GM21576 (cell line): Measurements from ENCODE around the gene TKT.
A peak's percentile ranks its signal among the peaks of the same experiment; 100 is the strongest.

Experiments
- ATAC-seq: cut with Tn5 transposase; IDR thresholded peaks from one replicate; pipeline ENCODE4 v1.9.1; 2021; ENCODE audit warnings: mild to moderate bottlenecking, moderate library complexity; ENCODE audit not compliant: unreplicated experiment

Gene TKT

GRCh38 chr3:53226142-53226840, 29.5 kb downstream of the TKT start:
- ATAC-seq, result no peak

- ATAC-seq, result no peak
Observed at GRCh38 chr3:53225651-53226050, 30.2 kb downstream of the TKT start.

- ATAC-seq, result no peak
Observed at GRCh38 chr3:53225181-53225580, 30.6 kb downstream of the TKT start.

GRCh38 chr3:53224536-53224935, 31.3 kb downstream of the TKT start:
- no peak for ATAC-seq

- no peak for ATAC-seq
Observed at GRCh38 chr3:53224026-53224425, 31.8 kb downstream of the TKT start.

- ATAC-seq, result no peak
Observed at GRCh38 chr3:53223541-53223966, 32.3 kb downstream of the TKT start.

GRCh38 chr3:53223025-53223424, 32.8 kb downstream of the TKT start:
- no peak for ATAC-seq

GRCh38 chr3:53222183-53222901, 33.5 kb downstream of the TKT start:
- no peak for ATAC-seq

GRCh38 chr3:53221827-53222182, 34.0 kb downstream of the TKT start:
- ATAC-seq, result no peak

- no peak for ATAC-seq
Observed at GRCh38 chr3:53221345-53221744, 34.5 kb downstream of the TKT start.

- ATAC-seq, result peak; percentile 51
Observed at GRCh38 chr3:53219895-53220483, 35.8 kb downstream of the TKT start.

GRCh38 chr3:53218131-53218530, 37.7 kb downstream of the TKT start:
- ATAC-seq, result no peak

GRCh38 chr3:53217175-53217574, 38.6 kb downstream of the TKT start:
- ATAC-seq, result no peak

- ATAC-seq, result no peak
Observed at GRCh38 chr3:53216723-53217122, 39.1 kb downstream of the TKT start.

- no peak for ATAC-seq
Observed at GRCh38 chr3:53215816-53216215, 40.0 kb downstream of the TKT start.

GRCh38 chr3:53213276-53213675, 42.5 kb downstream of the TKT start:
- ATAC-seq, result no peak

- no peak for ATAC-seq
Observed at GRCh38 chr3:53211706-53212702, 43.8 kb downstream of the TKT start.

- no peak for ATAC-seq
Observed at GRCh38 chr3:53202331-53203015, 53.3 kb downstream of the TKT start.

- no peak for ATAC-seq
Observed at GRCh38 chr3:53200501-53201498, 55.0 kb downstream of the TKT start.
